A549 (cell line): Measurements from ENCODE around the gene PPCS. TPM values are rescaled to one million over a fixed set of nuclear protein-coding genes. Genes with fewer than 3 reads are reported as not detected.
"Not testable (repeated sequence)": the region's sequence is repeated elsewhere in the genome, so short reads cannot be mapped to it uniquely, and the experiment has no call there.

Experiments used
- ATAC-seq, 2 experiments: fragments of 200-7000 bp in 1 of 2; fragments of >200 bp in 1 of 2; cut with Nextera tagmentation in 1 of 2; cut with Tn5 transposase in 1 of 2; 3 replicates each; pipeline versions ENCODE4 v1.8.0 to v1.9.1; 2018 to 2020; ENCODE audit warnings: mild to moderate bottlenecking in 1 of 2, moderate library complexity in 1 of 2
- CTCF ChIA-PET: fragments of 300-600 bp; sonication (Branson Sonifier 250); formaldehyde crosslinking; extraction: SDS; loops from one replicate; lab custom pipeline; 2021; ENCODE audit warnings: antibody characterized with exemption, inconsistent platforms; lab: Yijun Ruan, JAX
- POLR2A ChIA-PET: fragments of 350-600 bp; formaldehyde crosslinking; extraction: SDS; loops from one replicate; lab custom pipeline; 2021; ENCODE audit warnings: antibody characterized with exemption, inconsistent platforms; lab: Yijun Ruan, JAX
- DNase-seq, 2 experiments: peaks; one replicate each; pipeline versions ENCODE4 v3.0.0 to v3.0.0-alpha.2; 2011 to 2016; ENCODE audit warnings: low read depth in 1 of 2, low spot score in 1 of 2
- FAIRE-seq: peaks from 2 replicates; lab custom pipeline; 2011; peaks lifted over from hg19 to GRCh38; lab: Jason Lieb, UNC
- H3K27ac ChIP-seq, 2 experiments: fragments of >200 bp; sonication (Bioruptor Twin); formaldehyde crosslinking; 3 replicates each; pipeline ENCODE4 v1.5.1; 2016 to 2017
- H3K4me1 ChIP-seq: fragments of >200 bp; sonication (Bioruptor Twin); formaldehyde crosslinking; 3 replicates; pipeline ENCODE4 v1.6.1; 2016
- H3K4me2 ChIP-seq: fragments of >200 bp; sonication (Bioruptor Twin); formaldehyde crosslinking; 3 replicates; pipeline ENCODE4 v1.6.1; 2016
- H3K4me3 ChIP-seq: fragments of >200 bp; sonication (Bioruptor Twin); formaldehyde crosslinking; 3 replicates; pipeline ENCODE4 v1.5.1; 2016
- H3K9me3 ChIP-seq: fragments of >200 bp; sonication (Bioruptor Twin); formaldehyde crosslinking; 3 replicates; pipeline ENCODE4 v1.6.1; 2016
- ELK1 ChIP-seq: fragments of 150-350 bp; IDR thresholded peaks from 2 replicates; pipeline ENCODE4 v1.6.1; 2014; ENCODE audit warnings: low read depth, mild to moderate bottlenecking, low read length
- ESRRA ChIP-seq: fragments of 150-350 bp; IDR thresholded peaks from 2 replicates; pipeline ENCODE4 v1.6.1; 2014; ENCODE audit warnings: mild to moderate bottlenecking, low read length, borderline replicate concordance
- FOSL2 ChIP-seq, 2 experiments: fragments of 450-650 bp in 1 of 2; fragments of >200 bp in 1 of 2; sonication (Bioruptor Twin) in 1 of 2; formaldehyde crosslinking; IDR thresholded peaks; 2 replicates each; pipeline versions ENCODE4 v1.5.0 to v1.6.1; 2016 to 2020; ENCODE audit warnings: mild to moderate bottlenecking in 1 of 2, moderate library complexity in 1 of 2
- FOXS1 ChIP-seq: fragments of 250-450 bp; sonication (Bioruptor Pico); IDR thresholded peaks from 2 replicates; pipeline ENCODE4 v1.5.0; 2020; ENCODE audit warnings: mild to moderate bottlenecking, moderate library complexity
- HOXA7 ChIP-seq: fragments of 250-450 bp; sonication (Bioruptor Pico); IDR thresholded peaks from 2 replicates; pipeline ENCODE4 v1.5.0; 2020; ENCODE audit warnings: mild to moderate bottlenecking, moderate library complexity
- JUNB ChIP-seq: fragments of >200 bp; sonication (Bioruptor Twin); formaldehyde crosslinking; IDR thresholded peaks from 2 replicates; pipeline ENCODE4 v1.6.1; 2016
- KDM1A ChIP-seq: fragments of 200-600 bp; sonication (generic); IDR thresholded peaks from 2 replicates; pipeline ENCODE4 v1.6.1; 2016; ENCODE audit warnings: low read depth, mild to moderate bottlenecking
- MAFK ChIP-seq: fragments of 450-650 bp; IDR thresholded peaks from 2 replicates; pipeline ENCODE4 v1.6.1; 2014; ENCODE audit not compliant: partially characterized antibody
- MAX ChIP-seq: IDR thresholded peaks from 2 replicates; pipeline ENCODE4 v1.6.1; 2012
- NFE2L2 ChIP-seq: fragments of 150-350 bp; conservative IDR thresholded peaks from 2 replicates; pipeline ENCODE4 v1.6.1; 2014; ENCODE audit warnings: low read length
- POLR2A ChIP-seq: IDR thresholded peaks from 2 replicates; pipeline ENCODE4 v1.6.1; 2012; ENCODE audit warnings: mild to moderate bottlenecking, low read length
- POLR2AphosphoS2 ChIP-seq: conservative IDR thresholded peaks from 2 replicates; pipeline ENCODE4 v1.6.1; 2012; ENCODE audit warnings: low read length, improper control_type of control experiment, inconsistent platforms
- RNF2 ChIP-seq: fragments of 200-600 bp; sonication (generic); IDR thresholded peaks from 2 replicates; pipeline ENCODE4 v1.6.1; 2016; ENCODE audit warnings: low read depth, mild to moderate bottlenecking, antibody characterized with exemption, moderate library complexity, borderline replicate concordance
- SREBF2 ChIP-seq: fragments of 450-650 bp; IDR thresholded peaks from 2 replicates; pipeline ENCODE4 v1.6.1; 2014; ENCODE audit warnings: mild to moderate bottlenecking, moderate library complexity
- TFCP2L1 ChIP-seq: fragments of 250-450 bp; sonication (Bioruptor Pico); IDR thresholded peaks from 2 replicates; pipeline ENCODE4 v1.5.0; 2021; ENCODE audit warnings: mild to moderate bottlenecking
- TP53 ChIP-seq: fragments of 250-450 bp; sonication (Bioruptor Pico); IDR thresholded peaks from 2 replicates; pipeline ENCODE4 v1.5.0; 2021; ENCODE audit warnings: mild to moderate bottlenecking, moderate library complexity
- ZC3H11A ChIP-seq: fragments of 450-650 bp; IDR thresholded peaks from 2 replicates; pipeline ENCODE4 v1.6.1; 2014; ENCODE audit warnings: antibody characterized with exemption, mild to moderate bottlenecking
- ZFP36 ChIP-seq: fragments of 450-650 bp; IDR thresholded peaks from 2 replicates; pipeline ENCODE4 v1.6.1; 2014; ENCODE audit warnings: borderline replicate concordance; ENCODE audit not compliant: partially characterized antibody
- WGBS: methylation state at CpG from one replicate; pipeline ENCODE4 v1.1.6; 2017; ENCODE audit errors: missing lambda C conversion rate; 5-methylcytosine and 5-hydroxymethylcytosine counted together
- polyA plus RNA-seq, 4 experiments: library from polyadenylated mRNA; depleted of rRNA in 3 of 4; stranded (reverse); fragments of >200 nt; fragmentation: RNase III in 1 of 4; extraction: RNeasy Plus Mini Kit Qiagen cat#74134 plus additional on column Dnase treatment in 1 of 4; gene quantifications; 2 replicates in 3 of 4; 3 replicates in 1 of 4; pipeline ENCODE4 v1.2.3, GENCODE V29; 2011 to 2017

PPCS gene
- polyA plus RNA-seq, 2 of the 4 experiments (the other 2 are of a cell fraction), result 30.2 to 51.8 TPM

- Histone ChIP-seq H3K4me2 (peak overlapping the region; percentile 37), H3K4me1 (peaks cover 6% of the 10 kb centered on the region; the same call in 1 of the 3 replicates), H3K4me3 (no peak overlapping the region), H3K27ac (peak overlapping the region in 1 of 2 experiments; percentile 13; a peak in 1 of 6 replicates), H3K9me3 (no peaks in the 10 kb centered on the region)
- WGBS, result 18% methylated on average over 2 of the region's 2 CpGs
- POLR2A ChIA-PET, result no interaction called here
- TF ChIP-seq MAFK (peak; percentile 47), FOSL2 (IDR thresholded peaks at IDR 0.05) (no peak), FOSL2 (CRISPR knock-in tag; IDR thresholded peaks at IDR 0.05) (peak; percentile 44; the same call in 1 of the 2 replicates), POLR2A (no peak)
- peak in 1 of 2 experiments; percentile 77 for DNase-seq
- CTCF ChIA-PET, result no interaction called here
- peak; percentile 76 to 92 for ATAC-seq
- no peak for FAIRE-seq
These were observed 28.0 kb downstream of the PPCS start for GRCh38 chr1:42484382-42484781.

- DNase-seq (no peak), FAIRE-seq (no peak), ATAC-seq (no peak)
- 88% methylated on average over 3 of the region's 3 CpGs for WGBS
- no peak overlapping the region for H3K27ac ChIP-seq
- TF ChIP-seq FOSL2 (IDR thresholded peaks at IDR 0.05) (no peak), FOSL2 (CRISPR knock-in tag; IDR thresholded peaks at IDR 0.05) (no peak), HOXA7 (CRISPR knock-in tag) (no peak), MAX (no peak), FOXS1 (CRISPR knock-in tag) (no peak), ESRRA (no peak), NFE2L2 (no peak), POLR2AphosphoS2 (no peak), KDM1A (no peak), ZC3H11A (no peak), RNF2 (no peak), ELK1 (no peak), MAFK (no peak), JUNB (no peak), TP53 (CRISPR knock-in tag) (no peak)
- no peaks in the 10 kb centered on the region for H3K9me3 ChIP-seq
- no peaks in the 10 kb centered on the region for H3K4me1 ChIP-seq
- no peak overlapping the region for H3K4me2 ChIP-seq
- POLR2A ChIA-PET, result no interaction called here
- CTCF ChIA-PET, result no interaction called here
- H3K4me3 ChIP-seq, result no peak overlapping the region
These were observed 33.9 kb downstream of the PPCS start for GRCh38 chr1:42490237-42490636.

- H3K9me3 ChIP-seq, result peaks cover 19% of the 10 kb centered on the region
- ATAC-seq, FAIRE-seq, H3K4me3 ChIP-seq, H3K4me1 ChIP-seq, H3K4me2 ChIP-seq, H3K27ac ChIP-seq, DNase-seq, POLR2A ChIA-PET: not testable (repeated sequence)
- CTCF ChIA-PET, result interaction anchor here (0.6 kb wide), 1 partner anchor 137 kb away, joined by 3 read pairs; no protein-coding TSS in a partner anchor
- WGBS, result 71% methylated on average over 3 of the region's 11 CpGs
These were observed 45.7 kb downstream of the PPCS start for GRCh38 chr1:42502031-42502430.

GRCh38 chr1:42504535-42505128 lies 48.3 kb downstream of the PPCS start:
- POLR2A ChIA-PET, result no interaction called here
- FAIRE-seq, result no peak
- CTCF ChIA-PET, result no interaction called here

More at GRCh38 chr1:42504535-42505128, 48.3 kb downstream of the PPCS start:
- H3K4me2 ChIP-seq, result no peak overlapping the region
- ATAC-seq (no peak), DNase-seq (no peak)
- H3K9me3 ChIP-seq, result peaks cover 21% of the 10 kb centered on the region
- no peaks in the 10 kb centered on the region for H3K4me1 ChIP-seq
- no peak for TF ChIP-seq SREBF2
- TF ChIP-seq TFCP2L1 (CRISPR knock-in tag), result no peak
- TF ChIP-seq ZFP36, result peak; percentile 74
- TF ChIP-seq KDM1A, result no peak
- TF ChIP-seq MAFK, result no peak
- no peak overlapping the region for H3K27ac ChIP-seq
- 52% methylated on average over 2 of the region's 2 CpGs for WGBS
- no peak overlapping the region for H3K4me3 ChIP-seq
